GM21367 (cell line): ENCODE results near the gene PIK3CG.
A peak's percentile ranks its signal among the peaks of the same experiment; 100 is the strongest.
"Not testable (repeated sequence)": the region's sequence is repeated elsewhere in the genome, so short reads cannot be mapped to it uniquely, and the experiment has no call there.

ENCODE experiments used
- ATAC-seq: cut with Tn5 transposase; IDR thresholded peaks from one replicate; pipeline ENCODE4 v1.9.1; 2021; ENCODE audit not compliant: unreplicated experiment

Gene PIK3CG

DNA sequence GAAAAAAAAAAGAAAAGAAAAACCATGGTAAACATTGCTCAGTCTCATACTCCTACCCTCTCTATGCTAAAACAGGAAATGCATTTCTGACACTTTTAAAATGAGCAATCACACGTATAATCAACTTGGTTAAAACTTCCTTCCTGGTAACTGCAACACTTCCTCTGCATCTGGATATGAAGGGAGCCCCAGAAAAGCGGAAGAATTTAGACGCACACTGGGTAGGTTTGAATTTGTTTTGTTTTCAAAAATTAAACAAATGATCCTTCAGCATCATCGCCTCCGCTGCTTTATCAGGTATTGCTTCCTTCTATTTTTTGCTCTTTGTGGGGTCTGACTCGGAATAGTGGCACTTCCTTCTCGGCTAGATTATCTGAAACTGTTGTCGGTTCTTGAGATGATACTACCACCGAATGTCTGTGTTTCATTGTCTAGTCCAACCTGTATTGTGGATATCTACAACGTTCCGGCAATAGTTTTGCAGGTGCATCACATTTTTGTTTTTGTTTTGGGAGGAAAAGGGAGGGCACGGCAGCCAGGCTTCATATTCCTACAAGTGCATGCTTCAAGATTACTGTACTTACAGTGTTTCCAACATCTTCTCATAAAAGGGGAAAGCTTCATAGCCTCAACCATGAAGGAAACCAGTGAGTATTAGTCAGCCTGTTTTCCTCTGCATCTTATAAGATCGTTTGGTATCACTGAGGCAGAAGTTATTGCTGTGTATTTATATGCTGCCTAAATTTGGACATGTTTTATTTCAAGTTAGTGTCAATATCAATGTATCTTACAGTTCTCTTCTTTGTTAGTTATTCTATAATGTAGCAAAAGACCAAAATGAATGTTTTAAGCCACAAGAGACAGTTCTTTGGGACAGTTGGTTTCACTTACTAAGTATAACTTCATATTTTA lies at the start of gene PIK3CG:
TSS of gene PIK3CG (plus strand) at position 153 of the 912 bp plus-strand sequence. CDS start 2,280 bp downstream, outside the sequence.
- ATAC-seq: peak; percentile 53

DNA sequence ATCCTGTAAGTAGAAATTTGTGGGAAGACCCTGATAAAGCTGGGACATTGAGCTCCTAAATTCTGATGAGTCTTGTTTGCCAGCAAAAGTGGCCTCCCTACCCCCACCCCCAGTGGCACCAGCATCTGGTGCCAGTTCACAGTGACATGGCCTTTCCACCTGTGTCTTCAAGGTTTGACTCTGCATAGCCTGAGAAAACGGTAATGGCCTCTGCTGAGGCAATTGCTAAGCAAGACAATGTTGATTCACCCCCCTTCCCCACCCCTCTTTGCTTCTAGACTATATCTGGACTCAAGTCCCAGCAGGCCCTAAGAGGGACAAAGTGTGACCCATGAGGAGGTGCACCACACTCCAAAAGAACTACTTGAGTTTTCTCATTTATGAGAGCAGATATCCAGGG lies 48.0 kb upstream of the PIK3CG start:
- no peak for ATAC-seq

GRCh38 chr7:106818736-106819135 lies 46.3 kb upstream of the PIK3CG start:
- no peak for ATAC-seq

DNA sequence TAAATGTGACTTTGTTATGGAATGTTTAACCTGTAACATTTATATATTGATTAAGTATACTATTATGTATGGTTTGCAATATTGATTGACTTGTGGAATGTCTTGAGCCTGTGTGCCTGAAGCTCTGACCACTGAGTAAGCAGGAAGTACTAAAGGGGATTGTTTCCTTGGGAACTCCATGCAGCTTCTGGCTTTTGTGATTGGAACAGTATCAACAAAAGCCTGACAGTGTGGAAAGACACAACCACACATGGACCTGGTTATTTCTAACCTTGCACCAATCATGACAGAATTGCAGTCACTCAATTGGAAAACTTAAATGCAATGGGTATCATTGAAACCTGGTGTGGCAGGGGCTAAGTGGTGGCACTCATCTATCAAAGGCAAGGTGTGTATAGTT lies 45.5 kb upstream of the PIK3CG start:
- no peak for ATAC-seq

DNA sequence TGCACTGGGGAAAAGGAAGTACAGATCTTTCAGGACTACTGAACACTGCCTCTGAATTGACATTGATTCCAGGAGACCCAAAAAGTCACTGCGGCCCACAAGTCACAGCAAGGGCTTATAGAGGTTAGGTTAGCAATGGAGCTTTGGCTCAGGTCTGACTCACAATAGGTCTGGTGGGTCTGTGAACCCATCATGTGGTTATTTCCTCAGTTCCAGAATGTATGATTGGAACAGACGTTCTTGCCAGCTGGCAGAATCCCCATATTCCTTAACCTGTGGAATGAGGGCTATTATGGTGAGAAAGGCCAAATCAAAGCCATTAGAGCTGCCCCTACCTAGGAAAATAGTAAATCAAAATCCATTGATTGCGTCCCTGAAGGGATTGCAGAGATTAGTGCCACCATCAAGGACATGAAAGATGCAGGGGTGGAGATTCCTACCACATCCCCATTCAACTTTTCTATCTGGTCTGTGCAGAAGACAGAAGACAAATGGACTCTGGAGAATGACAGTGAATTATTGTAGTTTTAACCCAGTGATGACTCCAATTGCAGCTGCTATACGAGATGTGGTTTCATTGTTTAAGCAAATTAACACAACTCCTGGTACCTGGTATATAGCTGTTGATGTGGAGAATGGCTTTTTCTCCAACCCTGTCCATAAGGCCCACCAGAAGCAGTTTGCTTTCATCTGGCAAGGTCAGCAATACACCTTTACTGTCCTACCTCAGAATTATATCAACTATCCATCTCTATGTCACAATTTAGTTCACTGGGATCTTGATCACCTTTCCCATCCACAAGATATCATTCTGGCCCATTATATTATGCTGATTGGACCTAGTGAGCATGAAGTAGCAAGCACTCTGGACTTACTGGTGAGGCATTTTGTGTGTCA lies 44.5 kb upstream of the PIK3CG start:
- ATAC-seq: no peak

DNA sequence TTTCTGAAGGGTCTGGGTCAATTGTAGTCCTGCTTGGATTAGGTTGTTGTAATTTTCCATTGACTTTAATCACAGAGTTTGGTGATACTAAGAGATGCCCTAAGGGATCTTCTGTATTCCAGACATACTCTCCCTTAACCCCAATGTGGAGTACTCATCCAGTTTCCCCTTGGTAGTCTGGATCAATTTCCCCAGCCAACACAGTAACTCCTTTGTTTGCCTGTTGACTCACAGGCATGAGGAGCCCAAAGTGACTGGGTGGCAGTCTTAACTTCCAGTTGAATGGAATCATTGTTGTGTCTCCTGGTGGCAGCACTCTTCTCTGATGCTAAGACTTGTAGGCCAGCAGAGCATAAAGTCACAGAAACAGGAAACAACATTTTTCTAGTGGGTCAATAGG lies 41.5 kb upstream of the PIK3CG start:
- no peak for ATAC-seq

DNA sequence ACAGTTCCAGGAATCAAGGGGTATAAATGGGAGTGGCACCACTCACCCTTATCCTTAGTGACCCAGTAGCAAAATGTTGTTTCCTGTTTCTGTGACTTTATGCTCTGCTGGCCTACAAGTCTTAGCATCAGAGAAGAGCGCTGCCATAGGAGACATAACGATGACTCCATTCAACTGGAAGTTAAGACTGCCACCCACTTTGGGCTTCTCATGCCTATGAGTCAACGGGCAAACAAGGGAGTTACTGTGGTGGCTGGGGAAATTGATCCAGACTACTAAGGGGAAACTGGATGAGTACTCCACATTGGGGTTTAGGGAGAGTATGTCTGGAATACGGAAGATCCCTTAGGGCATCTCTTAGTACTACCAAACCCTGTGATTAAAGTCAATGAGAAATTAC lies 40.6 kb upstream of the PIK3CG start:
- ATAC-seq: no peak

DNA sequence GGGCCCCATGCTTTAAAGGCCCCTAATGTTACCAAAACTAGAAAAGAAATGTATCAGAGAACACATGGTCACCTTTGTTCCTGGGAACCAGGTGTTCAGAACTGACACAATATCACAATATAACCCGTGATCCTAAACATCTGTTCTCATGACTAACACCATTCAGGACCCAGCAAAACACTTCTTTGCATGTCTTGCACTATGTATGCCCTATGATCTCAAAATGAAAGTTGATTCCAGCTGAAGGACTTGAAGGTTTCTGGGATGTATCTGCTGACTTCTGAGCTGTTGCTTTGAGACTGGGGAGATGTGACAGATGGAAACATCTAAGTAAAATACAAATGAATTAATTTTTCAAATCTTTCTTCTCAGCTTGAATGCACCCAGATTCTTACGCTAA lies 37.5 kb upstream of the PIK3CG start:
- no peak for ATAC-seq

- no peak for ATAC-seq
Measured at GRCh38 chr7:106829496-106829895, 35.6 kb upstream of the PIK3CG start.

- ATAC-seq: not testable (repeated sequence)
Measured at GRCh38 chr7:106830896-106831295, 34.2 kb upstream of the PIK3CG start.

DNA sequence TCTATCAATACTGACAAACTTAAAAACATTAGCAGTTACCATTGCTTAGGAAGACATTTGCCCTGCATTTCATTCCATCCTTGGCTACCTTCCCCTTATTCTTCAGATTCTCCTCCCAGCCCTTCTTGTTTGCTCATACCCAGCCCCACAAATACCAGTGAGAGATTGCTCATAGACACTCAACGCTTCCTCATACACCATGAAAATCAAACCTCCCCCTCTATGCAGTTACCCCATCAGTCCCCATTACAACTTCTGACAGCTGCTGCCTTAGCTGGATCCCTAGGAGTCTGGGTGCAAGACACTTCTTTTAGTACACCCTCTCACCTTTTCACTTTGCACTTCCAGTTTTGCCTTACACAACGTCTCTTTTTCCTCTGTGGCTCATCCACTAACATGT lies 28.3 kb upstream of the PIK3CG start:
- no peak for ATAC-seq

DNA sequence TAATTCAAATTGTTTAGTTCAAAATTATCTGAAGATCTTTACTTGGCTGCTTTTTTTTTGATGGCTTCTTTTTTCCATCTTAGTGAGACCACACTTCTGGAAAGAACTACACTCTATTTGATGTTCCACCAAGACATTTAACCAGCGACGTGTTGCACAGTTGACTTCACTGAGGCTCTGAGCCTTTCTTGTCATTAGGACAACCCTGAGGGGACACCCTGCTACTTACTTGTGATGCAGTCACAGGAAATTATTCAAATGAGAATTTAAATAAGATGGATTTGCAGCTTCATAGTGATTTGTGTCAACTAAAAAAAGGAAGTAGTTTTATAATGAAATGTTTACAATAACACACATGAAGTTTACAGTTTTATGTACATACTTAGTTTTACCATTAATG lies 25.6 kb upstream of the PIK3CG start:
- ATAC-seq: no peak

DNA sequence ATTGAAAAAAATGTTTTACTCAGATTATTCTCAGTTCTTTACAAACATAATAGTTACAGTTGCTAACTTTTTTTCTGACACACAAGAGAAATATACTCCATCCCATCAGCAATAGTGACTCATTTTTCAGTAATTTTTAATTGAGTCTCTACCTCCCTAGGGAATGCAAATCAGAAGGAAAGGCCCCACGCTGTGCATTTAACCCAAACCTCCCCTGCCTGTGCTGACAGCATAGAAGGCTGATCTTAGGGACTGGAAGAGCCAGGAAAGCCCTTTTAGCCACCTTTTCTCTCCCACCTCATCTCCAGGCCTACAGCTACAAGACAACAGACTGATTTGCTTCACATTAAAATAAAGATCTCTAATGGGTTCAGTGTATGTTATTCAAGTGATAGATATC lies 24.7 kb upstream of the PIK3CG start:
- ATAC-seq: no peak

DNA sequence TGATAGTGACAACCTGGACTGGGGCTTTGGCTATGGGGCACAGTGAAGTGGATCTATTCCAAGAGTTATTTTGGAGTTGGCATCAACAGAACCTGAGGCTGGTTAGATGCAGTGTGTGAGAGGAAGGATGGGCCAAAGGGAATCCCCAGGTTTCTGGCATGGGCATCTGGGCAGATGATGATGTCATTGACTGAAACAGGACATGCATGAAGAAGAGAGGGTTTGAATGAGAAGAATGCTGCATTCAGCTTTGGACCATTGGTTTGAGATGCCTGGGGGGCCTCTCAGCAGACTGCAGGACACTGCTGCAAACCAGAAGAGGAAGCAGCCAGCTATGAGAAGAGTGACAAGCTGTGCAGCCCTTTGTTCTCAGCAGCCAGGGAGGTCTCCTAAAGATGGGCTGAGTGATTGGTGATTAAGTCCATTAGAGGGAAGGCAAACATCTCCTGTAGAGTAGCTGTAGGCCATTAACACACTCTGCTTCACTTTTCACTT lies 23.1 kb upstream of the PIK3CG start:
- ATAC-seq: no peak

GRCh38 chr7:106844279-106844997 lies 20.6 kb upstream of the PIK3CG start:
- no peak for ATAC-seq

DNA sequence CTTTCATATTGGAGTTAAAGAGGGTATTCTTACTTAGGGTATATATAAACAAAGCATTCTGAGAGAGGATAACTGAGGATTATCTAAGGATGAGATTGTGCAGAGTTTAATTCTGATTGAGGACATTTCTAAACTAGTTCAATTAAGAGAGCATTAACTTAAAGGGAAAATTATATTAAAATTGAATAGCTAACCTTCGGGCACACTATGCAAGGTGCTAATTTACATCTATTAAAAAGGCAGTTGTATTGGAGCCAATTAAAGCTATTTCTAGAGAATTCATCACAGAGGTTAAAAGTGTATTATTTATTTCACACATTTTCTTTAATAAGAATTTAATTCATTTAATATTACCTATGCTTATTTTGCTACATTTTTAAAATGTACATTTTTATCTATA lies 17.0 kb upstream of the PIK3CG start:
- no peak for ATAC-seq

DNA sequence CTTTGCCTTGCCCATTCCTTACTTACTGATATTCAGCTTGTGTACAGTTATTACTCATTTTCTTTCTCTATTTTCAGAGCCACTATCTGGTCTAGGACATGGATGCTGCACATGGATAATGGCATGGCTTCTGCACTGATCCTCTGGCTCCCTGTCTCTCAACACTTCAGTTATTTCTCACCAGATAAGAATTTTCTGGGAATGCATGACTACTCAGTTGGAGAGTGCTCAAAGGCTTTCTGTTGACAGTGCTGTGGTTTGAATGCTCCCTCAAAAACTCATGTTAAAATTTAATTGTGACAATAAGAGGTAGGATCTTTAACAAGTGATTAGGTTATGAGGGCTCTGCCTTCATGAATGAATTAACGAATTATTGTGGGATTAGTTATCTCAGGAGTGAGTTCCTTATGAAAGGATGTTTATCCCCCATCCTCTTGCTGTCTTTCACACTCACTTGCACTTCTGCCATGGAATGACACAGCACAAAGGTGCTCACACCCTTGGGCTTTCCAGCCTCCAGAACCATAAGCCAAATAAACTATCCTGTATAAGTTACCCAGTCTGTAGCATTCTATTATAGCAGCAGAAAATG lies 16.1 kb upstream of the PIK3CG start:
- no peak for ATAC-seq

GRCh38 chr7:106851632-106852031 lies 13.4 kb upstream of the PIK3CG start:
- not testable (repeated sequence) for ATAC-seq

- no peak for ATAC-seq
Measured at GRCh38 chr7:106853250-106853908, 11.7 kb upstream of the PIK3CG start.

- no peak for ATAC-seq
Measured at GRCh38 chr7:106855540-106856132, 9.4 kb upstream of the PIK3CG start.
